Mucosa of descending colon (tissue), 3 donors: ENCODE data around the gene PARD3B. TPM values are rescaled to one million over a fixed set of nuclear protein-coding genes. Genes with fewer than 3 reads are reported as not detected.

Source experiments
- ATAC-seq: fragments of 200-7000 bp; cut with Tn5 transposase; one replicate; pipeline ENCODE4 v1.9.1; 2020; ENCODE audit warnings: mild to moderate bottlenecking, moderate library complexity
- DNase-seq, 3 donors: peaks; one replicate each; pipeline ENCODE4 v3.0.0-alpha.2; 2020
- H3K36me3 ChIP-seq: fragments of 200-600 bp; one replicate; pipeline ENCODE4 v1.8.0; 2021; ENCODE audit warnings: low read depth, mild to moderate bottlenecking
- H3K4me1 ChIP-seq: fragments of 200-600 bp; one replicate; pipeline ENCODE4 v1.8.0; 2021; ENCODE audit warnings: low read depth, mild to moderate bottlenecking
- H3K4me3 ChIP-seq: fragments of 200-600 bp; one replicate; pipeline ENCODE4 v1.8.0; 2021; ENCODE audit warnings: mild to moderate bottlenecking
- H3K9me3 ChIP-seq: fragments of 200-600 bp; one replicate; pipeline ENCODE4 v1.8.0; 2021; ENCODE audit warnings: mild to moderate bottlenecking
- CTCF ChIP-seq: fragments of 200-600 bp; IDR thresholded peaks from one replicate; pipeline ENCODE4 v1.8.0; 2022; ENCODE audit warnings: antibody characterized with exemption, mild to moderate bottlenecking
- intact Hi-C, 2 donors: fragments of 100-400 bp; cut with DNase I in 1 of 2; cut with micrococcal nuclease in 1 of 2; formaldehyde crosslinking; loops; one replicate each; pipeline versions ENCODE4 v1.11.0 to v1.11.1; 2022; cut with DNase I, micrococcal nuclease
- total RNA-seq, 3 donors: library from RNA; stranded (reverse); fragmentation: NEBNext Ultra II Directional in 2 of 3; extraction: Animal tissue kit (Norgen Biotek cat#: 25700) in 2 of 3; gene quantifications; one replicate each; pipeline versions ENCODE4 v1.2.1 to v1.2.4, GENCODE V29; 2021 to 2023
- donor health status: DM: no; HTN: no; CAD: no; lungs with moderate emphysema.
- donor health status: DM: no; HTN: no; CAD: no.
- donor health status: DM: no; HTN: yes; CAD: no.

The PARD3B gene
- total RNA-seq, 3 donors from 2014 or later, result 21.1 to 56.8 (median 44.0) TPM

DNA sequence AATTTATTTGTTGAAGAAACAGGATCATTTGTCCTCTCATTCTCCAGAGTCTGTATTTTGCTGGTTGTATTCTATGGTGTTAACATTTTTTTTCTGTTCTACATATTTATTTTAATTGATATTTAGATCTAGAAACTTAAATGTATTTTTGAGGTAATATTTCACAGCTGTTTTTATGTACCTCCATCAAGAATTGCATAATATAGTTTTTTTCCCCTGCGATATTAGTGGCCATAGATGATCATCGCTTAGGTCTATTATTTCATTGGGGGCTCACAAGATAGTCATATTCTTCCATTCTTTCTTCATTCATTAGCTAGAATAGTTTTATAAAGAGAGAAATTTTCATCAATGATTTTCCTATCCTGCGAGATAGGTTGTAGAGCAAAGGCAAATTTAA lies 89.3 kb downstream of the PARD3B start:
- no peak overlapping the region for H3K4me3 ChIP-seq
- peaks cover 3% of the 10 kb centered on the region for H3K4me1 ChIP-seq
- no peak for TF ChIP-seq CTCF
- DNase-seq (no peak), ATAC-seq (no peak)
- no peaks in the 10 kb centered on the region for H3K9me3 ChIP-seq
- intact Hi-C loops, result no loop called here
- H3K36me3 ChIP-seq, result no peaks in the 10 kb centered on the region

GRCh38 chr2:204635478-204635877 lies 90.2 kb downstream of the PARD3B start:
- ATAC-seq (no peak), DNase-seq (no peak)
- H3K9me3 ChIP-seq, result no peaks in the 10 kb centered on the region
- H3K36me3 ChIP-seq, result no peaks in the 10 kb centered on the region
- H3K4me1 ChIP-seq, result peaks cover 3% of the 10 kb centered on the region
- H3K4me3 ChIP-seq, result no peak overlapping the region
- TF ChIP-seq CTCF, result no peak
- intact Hi-C loops, result no loop called here

GRCh38 chr2:204638471-204639194 lies 93.4 kb downstream of the PARD3B start:
- peak in 1 of 3 donors; percentile 11 for DNase-seq
- H3K4me1 ChIP-seq, result peaks cover 3% of the 10 kb centered on the region
- no peak overlapping the region for H3K4me3 ChIP-seq
- no peak for TF ChIP-seq CTCF
- H3K9me3 ChIP-seq, result no peaks in the 10 kb centered on the region
- no peaks in the 10 kb centered on the region for H3K36me3 ChIP-seq
- intact Hi-C loops, result no loop called here
- peak; percentile 71 for ATAC-seq

GRCh38 chr2:204643326-204643725 lies 98.1 kb downstream of the PARD3B start:
- ATAC-seq (no peak), DNase-seq (no peak)
- Histone ChIP-seq H3K4me1 (peaks cover 3% of the 10 kb centered on the region), H3K36me3 (no peaks in the 10 kb centered on the region), H3K9me3 (no peaks in the 10 kb centered on the region), H3K4me3 (no peak overlapping the region)
- intact Hi-C loops, result no loop called here
- TF ChIP-seq CTCF, result no peak

- Histone ChIP-seq H3K9me3 (no peaks in the 10 kb centered on the region), H3K4me3 (no peak overlapping the region), H3K4me1 (no peaks in the 10 kb centered on the region), H3K36me3 (no peaks in the 10 kb centered on the region)
- peak; percentile 68 for ATAC-seq
- no peak for DNase-seq
- intact Hi-C loops, result no loop called here
- TF ChIP-seq CTCF, result no peak
Measured at GRCh38 chr2:204645018-204645773, 99.9 kb downstream of the PARD3B start.
